ENCODE data around the gene TRHDE.

Gene TRHDE

GRCh38 chr12:72318341-72318740 is 46.2 kb downstream of the TRHDE start:
- no peak for FAIRE-seq

- FAIRE-seq: no peak
Observed at GRCh38 chr12:72323881-72324280, 51.7 kb downstream of the TRHDE start.

- no peak for FAIRE-seq
Observed at GRCh38 chr12:72330301-72330700, 58.1 kb downstream of the TRHDE start.

- no peak for FAIRE-seq
Observed at GRCh38 chr12:72330784-72331183, 58.6 kb downstream of the TRHDE start.

GRCh38 chr12:72337382-72337781 is 65.2 kb downstream of the TRHDE start:
- FAIRE-seq: no peak

- no peak for FAIRE-seq
Observed at GRCh38 chr12:72337946-72338345, 65.8 kb downstream of the TRHDE start.

- no peak for FAIRE-seq
Observed at GRCh38 chr12:72338437-72338836, 66.3 kb downstream of the TRHDE start.

GRCh38 chr12:72346363-72346944 is 74.3 kb downstream of the TRHDE start:
- FAIRE-seq: no peak

- no peak for FAIRE-seq
Observed at GRCh38 chr12:72349491-72349890, 77.3 kb downstream of the TRHDE start.

GRCh38 chr12:72359416-72359815 is 87.2 kb downstream of the TRHDE start:
- no peak for FAIRE-seq

GRCh38 chr12:72365151-72365550 is 93.0 kb downstream of the TRHDE start:
- FAIRE-seq: no peak

- no peak for FAIRE-seq
Observed at GRCh38 chr12:72366255-72366654, 94.1 kb downstream of the TRHDE start.

- FAIRE-seq: no peak
Observed at GRCh38 chr12:72368298-72368697, 96.1 kb downstream of the TRHDE start.

- no peak for FAIRE-seq
Observed at GRCh38 chr12:72368719-72369422, 96.7 kb downstream of the TRHDE start.

GRCh38 chr12:72369423-72369959 is 97.3 kb downstream of the TRHDE start:
- no peak for FAIRE-seq

- FAIRE-seq: no peak
Observed at GRCh38 chr12:72380441-72380840, 108.3 kb downstream of the TRHDE start.

GRCh38 chr12:72388322-72388721 is 116.2 kb downstream of the TRHDE start:
- FAIRE-seq: no peak

- no peak for FAIRE-seq
Observed at GRCh38 chr12:72390146-72390545, 118.0 kb downstream of the TRHDE start.

- no peak for FAIRE-seq
Observed at GRCh38 chr12:72406111-72406510, 133.9 kb downstream of the TRHDE start.

GRCh38 chr12:72432037-72432604 is 160.0 kb downstream of the TRHDE start:
- FAIRE-seq: no peak

GRCh38 chr12:72433298-72433697 is 161.1 kb downstream of the TRHDE start:
- no peak for FAIRE-seq

- no peak for FAIRE-seq
Observed at GRCh38 chr12:72434999-72435398, 162.8 kb downstream of the TRHDE start.

- no peak for FAIRE-seq
Observed at GRCh38 chr12:72442217-72442616, 170.0 kb downstream of the TRHDE start.

- no peak for FAIRE-seq
Observed at GRCh38 chr12:72444125-72444524, 172.0 kb downstream of the TRHDE start.
